GM12891 (cell line): ENCODE data around the gene YTHDF1.

Source experiments
- PAX5 ChIP-seq: IDR thresholded peaks from 2 replicates; pipeline ENCODE4 v1.6.1; 2011; ENCODE audit warnings: low read length, moderate library complexity, mild to moderate bottlenecking; ENCODE audit not compliant: insufficient read depth, severe bottlenecking
- POLR2A ChIP-seq: IDR thresholded peaks from 2 replicates; pipeline ENCODE4 v1.6.1; 2011; ENCODE audit warnings: low read depth, low read length, control low read depth
- POLR2AphosphoS5 ChIP-seq: IDR thresholded peaks from 2 replicates; pipeline ENCODE4 v1.6.1; 2011; ENCODE audit warnings: low read depth, low read length, control low read depth
- POU2F2 ChIP-seq: IDR thresholded peaks from 2 replicates; pipeline ENCODE4 v1.6.1; 2011; ENCODE audit warnings: low read depth, mild to moderate bottlenecking, control low read depth, low read length, moderate library complexity
- SPI1 ChIP-seq: IDR thresholded peaks from 2 replicates; pipeline ENCODE4 v1.6.1; 2011; ENCODE audit warnings: low read depth, low read length, control low read depth
- TAF1 ChIP-seq: IDR thresholded peaks from 2 replicates; pipeline ENCODE4 v1.6.1; 2011; ENCODE audit warnings: low read depth, low read length, control low read depth

DNA sequence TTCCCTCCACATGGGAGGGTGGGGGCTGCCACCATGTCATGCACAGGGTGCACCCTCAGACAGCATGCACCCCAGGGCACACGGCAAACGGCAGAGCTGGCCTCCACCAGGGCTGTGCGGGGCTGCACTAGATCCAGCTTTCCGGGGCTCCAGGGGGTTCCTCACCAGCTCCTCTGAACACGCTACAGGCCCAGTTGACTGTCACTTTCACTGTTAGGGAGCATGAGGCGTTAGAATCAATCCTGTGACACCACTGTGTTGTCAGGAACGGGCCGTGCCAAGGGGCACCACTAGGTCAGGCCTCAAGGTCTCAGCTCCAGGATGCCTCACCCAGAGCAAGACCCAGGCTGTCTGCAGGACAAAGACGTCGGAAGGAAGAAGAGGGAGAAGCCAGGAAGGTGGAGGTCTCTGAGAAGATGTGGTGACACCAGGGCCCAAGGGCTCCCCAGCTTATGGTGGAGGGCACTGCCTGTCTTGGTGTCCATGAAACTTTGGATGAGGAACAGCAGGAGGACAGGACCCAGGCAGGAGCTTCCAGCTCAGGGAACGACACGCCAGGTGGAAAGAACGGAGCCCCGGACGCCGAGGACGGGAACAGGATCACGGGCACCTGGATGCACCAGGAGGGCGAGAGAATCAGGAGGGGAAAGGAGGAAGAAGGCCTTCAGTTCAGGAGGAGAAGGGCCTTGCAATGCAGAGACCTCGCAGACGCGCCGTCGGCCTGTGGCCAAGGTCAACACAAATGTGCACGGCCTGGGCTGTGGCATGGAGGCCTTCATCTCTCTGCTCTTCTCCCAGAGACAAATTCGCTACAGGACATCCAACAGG lies 49.5 kb downstream of the YTHDF1 start:
- TF ChIP-seq POLR2A (no peak), POLR2AphosphoS5 (no peak), TAF1 (no peak), SPI1 (no peak), PAX5 (no peak), POU2F2 (no peak)
